Fibroblast of the aortic adventitia (primary cell): ENCODE measurements around the gene TRIM3. TPM values are rescaled to one million over a fixed set of nuclear protein-coding genes. Genes with fewer than 3 reads are reported as not detected.
A peak's percentile ranks its signal among the peaks of the same experiment; 100 is the strongest.

Experiments used
- DNase-seq: peaks from one replicate; pipeline ENCODE4 v3.0.0-alpha.2; 2010; ENCODE audit warnings: low read depth
- H3K4me3 ChIP-seq: 2 replicates; pipeline ENCODE4 v1.5.1; 2011; ENCODE audit warnings: low read depth, mild to moderate bottlenecking, control low read depth, low read length, moderate library complexity
- CTCF ChIP-seq: IDR thresholded peaks from 2 replicates; pipeline ENCODE4 v1.5.1; 2011; ENCODE audit warnings: mild to moderate bottlenecking, low read length, control low read depth, inconsistent platforms; ENCODE audit not compliant: insufficient read depth
- total RNA-seq: library from RNA; depleted of rRNA; stranded (reverse); fragments of >200 nt; gene quantifications from 2 replicates; pipeline ENCODE4 v1.2.3, GENCODE V29; 2012; ENCODE audit warnings: low replicate concordance

Gene TRIM3
- total RNA-seq, 1 donor, result 18.9 TPM

DNA sequence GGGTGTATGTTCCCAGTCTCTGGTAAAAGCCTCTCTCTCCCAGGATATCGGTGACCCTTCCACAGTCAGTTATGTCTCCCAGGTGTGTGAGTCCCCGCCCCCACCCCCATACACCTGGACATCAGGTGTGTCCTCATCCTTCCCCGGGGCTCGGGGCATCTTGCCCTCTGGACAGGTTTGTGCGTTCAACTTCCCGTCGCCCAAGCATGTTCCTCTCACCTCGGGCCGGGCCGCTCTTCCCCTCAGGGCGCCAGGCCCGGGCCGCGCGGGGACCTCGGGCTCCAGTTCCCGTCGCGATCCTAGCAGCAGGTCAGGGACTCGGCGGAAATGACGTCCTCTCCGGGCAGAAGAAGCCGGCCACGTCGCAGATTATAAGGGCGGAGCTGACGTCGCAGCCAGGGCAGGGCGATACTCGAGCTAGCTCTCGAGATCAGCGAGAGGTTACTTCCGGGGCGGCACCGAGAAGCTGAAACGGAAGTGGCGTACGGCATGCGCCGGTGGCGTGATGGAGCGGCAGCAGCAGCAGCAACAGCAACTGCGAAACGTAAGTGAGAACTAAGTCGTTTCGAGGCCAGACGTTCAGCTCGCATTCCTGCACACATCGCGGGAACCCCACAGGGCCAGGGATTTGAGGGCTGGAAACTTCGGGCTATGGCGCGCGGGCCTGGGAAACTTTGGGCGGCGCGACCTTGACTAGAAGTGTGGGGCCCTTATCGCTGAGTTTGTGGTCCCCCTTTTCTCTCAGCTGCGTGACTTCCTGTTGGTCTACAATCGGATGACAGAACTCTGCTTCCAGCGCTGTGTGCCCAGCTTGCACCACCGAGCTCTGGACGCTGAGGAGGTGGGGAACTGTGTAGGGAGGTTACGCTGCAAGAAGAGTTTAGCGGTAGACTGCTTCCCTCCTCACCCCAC lies 7.5 kb upstream of the TRIM3 start, which contains the start of the genes ARFIP2 and TIMM10B:
Gene ARFIP2 (minus strand): TSS at position 320 of the 912 bp plus-strand sequence. CDS start 910 bp downstream, outside the sequence.
Gene TIMM10B (plus strand): TSS at position 490 of the 912 bp plus-strand sequence. CDS start 16 bp downstream, at position 506.
- peak; percentile 97 for DNase-seq
- H3K4me3 ChIP-seq, result peak within 1 kb of the TSS; percentile 99
- no peak for TF ChIP-seq CTCF

DNA sequence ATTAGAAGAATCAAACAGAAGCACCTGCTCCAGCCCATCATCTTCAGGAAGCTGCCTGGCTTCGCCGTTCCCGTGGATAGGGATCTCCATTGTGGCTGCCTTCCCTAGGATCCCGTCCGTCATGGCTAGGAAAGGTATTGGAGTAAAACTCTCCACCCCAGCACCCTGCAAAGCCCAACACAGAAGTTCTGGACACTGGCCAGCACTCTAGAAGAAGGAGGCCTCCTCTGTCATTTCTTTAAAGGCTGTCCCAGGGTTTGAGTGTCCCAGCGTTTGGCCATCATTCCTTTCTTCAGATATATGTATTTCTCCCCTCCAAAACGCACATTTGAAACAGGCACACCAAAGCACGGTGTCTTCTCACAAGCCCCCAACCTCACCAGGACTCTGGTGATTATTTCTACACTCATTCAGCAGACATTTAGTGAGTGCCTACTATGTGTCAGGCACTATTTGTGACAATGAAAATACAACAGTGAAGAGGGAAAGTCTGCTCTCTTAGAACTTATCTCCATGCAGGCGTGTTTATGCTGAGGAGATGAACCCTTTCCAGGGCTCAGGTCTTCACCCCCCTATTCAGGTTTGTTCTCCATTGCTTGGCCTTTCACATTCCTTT lies 6.7 kb upstream of the TRIM3 start:
- no peak for TF ChIP-seq CTCF
- H3K4me3 ChIP-seq, result peak overlapping the region; percentile 99
- DNase-seq, result peak; percentile 29

GRCh38 chr11:6476571-6476970 lies 2.8 kb upstream of the TRIM3 start:
- no peak overlapping the region for H3K4me3 ChIP-seq
- no peak for DNase-seq
- TF ChIP-seq CTCF, result no peak

DNA sequence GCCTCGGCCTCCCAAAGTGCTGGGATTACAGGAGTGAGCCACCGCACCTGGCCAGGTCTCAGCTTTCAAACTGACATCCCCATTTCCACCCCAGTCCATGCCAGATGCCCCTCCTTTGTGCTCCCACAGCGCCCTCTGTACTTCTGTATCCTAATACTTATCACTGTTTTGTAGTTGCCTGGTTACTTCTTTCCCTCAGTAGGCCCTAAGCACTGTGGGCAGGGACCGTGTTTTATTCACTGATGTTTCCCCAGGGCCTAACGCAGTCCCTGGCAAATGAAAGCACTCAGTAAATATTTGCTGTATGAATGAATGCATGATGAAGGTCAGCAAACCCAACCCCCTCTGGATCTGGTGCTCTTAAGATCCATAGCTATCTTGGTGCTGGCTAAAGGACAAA lies 2.2 kb upstream of the TRIM3 start:
- DNase-seq, result no peak
- no peak overlapping the region for H3K4me3 ChIP-seq
- TF ChIP-seq CTCF, result no peak

- DNase-seq, result no peak
- no peak for TF ChIP-seq CTCF
- H3K4me3 ChIP-seq, result peak overlapping the region; percentile 69
These were observed 1.2 kb upstream of the TRIM3 start for GRCh38 chr11:6474806-6475500.

- no peak for DNase-seq
- TF ChIP-seq CTCF, result no peak
- H3K4me3 ChIP-seq, result peak overlapping the region; percentile 69
These were observed 662 bp upstream of the TRIM3 start for GRCh38 chr11:6474413-6474792.
